Lung (tissue), 12 donors: ENCODE data around the gene LZTR1. TPM values are rescaled to one million over a fixed set of nuclear protein-coding genes. Genes with fewer than 3 reads are reported as not detected.

Experiments used
- ATAC-seq: fragments of 200-7000 bp; cut with Tn5 transposase; one replicate; pipeline ENCODE4 v1.9.1; 2020; ENCODE audit warnings: moderate number of reproducible peaks; ENCODE audit not compliant: insufficient read depth, low FRiP score
- DNase-seq, 3 donors: peaks; one replicate each; pipeline ENCODE4 v3.0.0-alpha.2; 2013 to 2017
- H3K27ac ChIP-seq, 2 donors: one replicate each; pipeline ENCODE4 v1.5.1; 2013; ENCODE audit warnings: mild to moderate bottlenecking in 2 of 2, moderate library complexity in 2 of 2, control low read depth in 1 of 2, inconsistent platforms in 1 of 2, low read depth in 1 of 2, low read length in 1 of 2
- H3K27me3 ChIP-seq, 3 donors: one replicate each; pipeline ENCODE4 v1.5.1; 2013; ENCODE audit warnings: low read length in 2 of 3; ENCODE audit not compliant: control insufficient read depth in 3 of 3, insufficient read depth in 3 of 3
- H3K36me3 ChIP-seq, 4 donors: one replicate each; pipeline ENCODE4 v1.5.1; 2013; ENCODE audit warnings: low read length in 4 of 4, mild to moderate bottlenecking in 1 of 4, moderate library complexity in 1 of 4; ENCODE audit not compliant: control insufficient read depth in 4 of 4, insufficient read depth in 4 of 4
- H3K4me1 ChIP-seq, 5 donors: one replicate each; pipeline ENCODE4 v1.5.1; 2013; ENCODE audit warnings: low read length in 5 of 5, mild to moderate bottlenecking in 2 of 5, moderate library complexity in 1 of 5; ENCODE audit not compliant: control insufficient read depth in 5 of 5, insufficient read depth in 5 of 5
- H3K4me3 ChIP-seq: one replicate; pipeline ENCODE4 v1.5.1; 2013; ENCODE audit warnings: mild to moderate bottlenecking, control low read depth, moderate library complexity
- H3K9ac ChIP-seq, 2 donors: one replicate each; pipeline ENCODE4 v1.5.1; 2013; ENCODE audit warnings: low read length in 2 of 2, control low read depth in 1 of 2; ENCODE audit not compliant: insufficient read depth in 1 of 2
- H3K9me3 ChIP-seq, 4 donors: one replicate each; pipeline ENCODE4 v1.5.1; 2013; ENCODE audit warnings: low read length in 3 of 4, mild to moderate bottlenecking in 1 of 4, moderate library complexity in 1 of 4; ENCODE audit not compliant: control insufficient read depth in 4 of 4, insufficient read depth in 3 of 4
- CTCF ChIP-seq: IDR thresholded peaks from 2 replicates; pipeline ENCODE4 v1.5.1; 2012; ENCODE audit warnings: mild to moderate bottlenecking; ENCODE audit errors: control extremely low read depth, extremely low read depth
- WGBS, 2 donors: extraction: QIAGEN DNeasy Blood & Tissue Kit; methylation state at CpG; one replicate each; pipeline ENCODE4 v1.1.7; 2013; 5-methylcytosine and 5-hydroxymethylcytosine counted together
- polyA plus RNA-seq, 2 donors: library from polyadenylated mRNA; stranded (reverse); fragments of 200-250 nt; gene quantifications; one replicate each; pipeline ENCODE4 v1.2.1, GENCODE V29; 2013
- total RNA-seq, 2 donors: library from RNA; depleted of rRNA in 1 of 2; stranded (reverse); fragments of >200 nt in 1 of 2; gene quantifications; one replicate each; pipeline ENCODE4 v1.2.1, GENCODE V29; 2014 to 2021
- donor health status: control.
- donor health status: control.
- donor health status: Bipolar disorder and iron deficiency.
- donor health status: healthy.
- donor health status: DM: yes; HTN: yes; CAD: no.

Gene LZTR1
- total and polyA plus RNA-seq, 4 donors: 33.8 to 64.9 (median 44.9) TPM

GRCh38 chr22:20965104-20965887 lies 16.8 kb upstream of the LZTR1 start:
- H3K4me3 ChIP-seq: no peak overlapping the region
- H3K9ac ChIP-seq: no peak overlapping the region
- no peaks in the 10 kb centered on the region for H3K36me3 ChIP-seq
- H3K27ac ChIP-seq: no peak overlapping the region
- H3K9me3 ChIP-seq: no peaks in the 10 kb centered on the region
- H3K27me3 ChIP-seq: peaks cover 0 to 16% (median 5%) of the 10 kb centered on the region in 3 donors
- no peak for DNase-seq
- TF ChIP-seq CTCF: no peak
- 8 to 14% methylated on average over 39 to 65 of the region's 65 CpGs for WGBS, 2 donors
- no peak for ATAC-seq
- peaks cover 0 to 3% (median 0%) of the 10 kb centered on the region in 5 donors for H3K4me1 ChIP-seq

DNA sequence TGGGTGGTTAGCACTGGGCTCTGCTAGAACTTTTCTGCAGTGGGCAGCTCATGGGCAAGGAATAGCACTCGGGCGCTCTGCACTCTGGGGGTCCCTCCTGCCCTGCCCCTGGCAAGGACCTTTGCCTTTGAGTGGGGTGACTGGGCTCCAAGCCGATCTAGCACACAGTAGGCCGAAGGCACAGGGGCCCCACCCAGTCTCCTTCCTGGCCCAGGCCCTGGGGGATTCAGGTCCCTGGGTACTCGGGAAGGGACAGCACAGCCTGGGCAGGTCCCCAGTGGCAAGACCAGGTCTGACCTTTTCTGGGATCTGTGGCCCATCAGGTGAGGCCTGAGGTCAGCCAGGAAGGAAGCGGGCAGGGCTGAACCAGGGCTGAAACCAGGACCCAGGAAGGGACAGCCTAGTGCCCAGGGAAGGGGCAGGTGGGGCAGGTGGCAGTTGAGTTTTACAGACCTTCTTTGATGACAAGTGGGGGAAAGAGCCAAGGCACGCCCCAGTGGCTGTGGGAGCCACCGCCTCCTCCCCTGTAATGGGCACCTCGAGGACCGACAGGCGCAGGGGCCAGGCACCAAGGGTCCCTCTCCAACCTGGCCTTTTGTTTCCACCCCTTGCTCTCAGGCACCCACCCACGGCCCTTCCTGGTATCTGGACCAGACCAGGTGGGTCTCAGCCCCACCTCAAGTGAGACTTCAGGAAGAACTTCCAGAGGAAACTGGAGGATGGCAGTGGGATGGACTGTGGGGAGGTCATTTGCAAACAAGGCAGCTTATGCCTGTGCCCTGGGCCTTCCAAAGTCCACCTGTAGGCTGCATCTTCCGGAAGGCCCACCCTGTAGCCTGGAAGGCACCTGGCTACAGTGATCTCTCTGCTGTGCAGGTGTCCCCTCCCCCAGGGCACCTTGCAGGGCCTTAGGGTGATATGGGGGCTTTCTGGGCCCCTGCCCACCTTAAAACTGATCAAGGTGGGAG lies 15.9 kb upstream of the LZTR1 start:
- TF ChIP-seq CTCF: no peak
- Histone ChIP-seq H3K36me3 (no peaks in the 10 kb centered on the region), H3K27ac (no peak overlapping the region), H3K9ac (no peak overlapping the region), H3K4me1 (peaks cover 0 to 3% (median 0%) of the 10 kb centered on the region in 5 donors), H3K4me3 (no peak overlapping the region), H3K9me3 (no peaks in the 10 kb centered on the region), H3K27me3 (peaks cover 0 to 16% (median 5%) of the 10 kb centered on the region in 3 donors)
- WGBS, 2 donors: 86 to 88% methylated on average over 13 of the region's 13 CpGs
- ATAC-seq (no peak), DNase-seq (no peak)

DNA sequence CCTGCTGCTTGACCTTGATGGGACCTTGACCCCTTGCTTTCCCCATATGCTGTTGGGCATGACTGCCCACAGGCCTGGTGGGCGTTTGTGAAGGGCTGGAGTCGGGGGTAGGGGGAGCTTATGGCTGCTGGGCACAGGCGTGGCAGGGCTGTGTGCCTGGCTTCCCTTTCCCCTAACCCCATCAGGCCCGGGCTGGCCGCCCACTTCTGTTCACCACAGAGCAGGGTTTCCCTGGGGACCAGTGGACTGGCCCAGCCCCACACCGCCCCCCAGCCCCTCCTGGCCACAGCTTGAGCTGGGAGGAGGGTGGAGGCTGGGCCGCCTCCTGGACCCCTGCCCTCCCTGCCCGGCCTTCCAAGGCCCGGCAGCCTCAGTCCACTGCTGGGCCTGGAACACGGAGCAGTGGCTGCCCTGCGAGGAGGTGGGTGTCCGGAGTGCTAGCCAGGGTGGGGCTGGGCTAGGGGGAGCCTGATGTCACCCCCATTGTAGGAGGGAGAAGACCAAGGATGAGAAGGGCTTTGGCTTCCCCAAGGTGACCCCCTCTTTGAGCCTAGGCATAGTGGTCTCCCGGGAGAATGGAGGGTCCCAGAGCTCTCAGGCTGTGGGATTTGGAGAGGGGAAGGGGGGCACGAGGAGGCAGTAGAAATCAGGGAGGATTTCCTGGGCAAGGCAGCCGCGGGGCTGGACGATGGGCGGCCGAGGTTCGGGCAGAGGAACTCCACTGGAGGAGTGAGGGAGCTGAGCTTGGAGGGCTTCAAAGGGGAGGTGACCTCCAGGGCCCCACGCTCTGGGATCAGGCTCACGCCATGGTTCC lies 15.0 kb upstream of the LZTR1 start, which contains the start of gene AIFM3:
AIFM3 (plus strand) TSS at position 373 of the 814 bp plus-strand sequence. CDS start 690 bp downstream, outside the sequence.
- ATAC-seq: no peak
- Histone ChIP-seq H3K27ac (no peak within 1 kb of the TSS), H3K9me3 (no peaks in the 10 kb centered on the region), H3K4me1 (peaks cover 0 to 3% (median 0%) of the 10 kb centered on the region in 5 donors), H3K36me3 (no peaks in the 10 kb centered on the region), H3K27me3 (peaks cover 0 to 16% (median 5%) of the 10 kb centered on the region in 3 donors), H3K4me3 (no peak within 1 kb of the TSS), H3K9ac (no peak within 1 kb of the TSS)
- DNase-seq: no peak
- TF ChIP-seq CTCF: no peak
- 66 to 72% methylated on average over 21 to 22 of the region's 22 CpGs for WGBS, 2 donors
